IPS-18c (cell line): ENCODE results near the gene CFAP74.

Experiments
- H3K4me3 ChIP-seq: 2 replicates; pipeline ENCODE4 v1.7.0; 2013; ENCODE audit warnings: low read depth, mild to moderate bottlenecking, low read length, moderate library complexity; ENCODE audit not compliant: insufficient read depth
- H3K9me3 ChIP-seq: one replicate; pipeline ENCODE4 v1.6.1; 2013; ENCODE audit warnings: mild to moderate bottlenecking, low read length, moderate library complexity; ENCODE audit not compliant: control insufficient read depth, insufficient read depth

The CFAP74 gene

DNA sequence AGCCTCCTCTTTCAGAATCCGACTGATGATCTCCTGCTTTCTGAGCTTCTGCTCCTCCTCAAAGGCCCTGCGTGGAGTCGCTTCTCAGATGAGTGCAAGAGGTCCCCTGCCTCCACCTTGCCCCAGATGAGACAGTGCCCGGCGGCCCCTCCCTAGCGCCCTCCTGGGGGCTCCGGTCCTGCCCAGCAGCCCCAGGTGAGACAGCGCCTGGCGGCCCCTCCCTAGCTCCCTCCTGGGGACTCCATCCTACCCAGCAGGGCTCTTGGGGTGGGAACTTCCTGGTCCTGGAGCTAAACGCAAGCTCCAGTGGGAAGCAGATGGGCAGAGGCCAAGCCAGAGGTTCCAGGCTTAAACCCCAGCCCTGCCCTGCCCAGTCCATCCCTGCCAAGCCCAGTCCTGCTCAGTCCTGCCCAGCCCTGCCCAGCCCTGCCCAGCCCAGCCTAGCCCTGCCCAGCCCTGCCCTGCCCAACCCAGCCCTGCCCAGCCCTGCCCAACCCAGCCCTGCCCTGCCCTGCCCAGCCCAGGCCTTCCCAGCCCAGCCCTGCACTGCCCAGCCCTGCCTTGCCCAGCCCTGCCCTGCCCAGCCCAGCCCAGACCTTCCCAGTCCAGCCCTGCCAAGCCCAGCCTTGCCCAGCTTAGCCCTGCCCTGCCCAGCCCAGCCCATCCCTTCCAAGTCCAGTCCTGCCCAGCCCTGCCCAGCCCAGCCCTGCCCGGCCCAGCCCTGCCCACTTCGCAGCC lies 34.6 kb downstream of the CFAP74 start:
- peaks cover 2% of the 10 kb centered on the region for H3K9me3 ChIP-seq
- H3K4me3 ChIP-seq = no peak overlapping the region

DNA sequence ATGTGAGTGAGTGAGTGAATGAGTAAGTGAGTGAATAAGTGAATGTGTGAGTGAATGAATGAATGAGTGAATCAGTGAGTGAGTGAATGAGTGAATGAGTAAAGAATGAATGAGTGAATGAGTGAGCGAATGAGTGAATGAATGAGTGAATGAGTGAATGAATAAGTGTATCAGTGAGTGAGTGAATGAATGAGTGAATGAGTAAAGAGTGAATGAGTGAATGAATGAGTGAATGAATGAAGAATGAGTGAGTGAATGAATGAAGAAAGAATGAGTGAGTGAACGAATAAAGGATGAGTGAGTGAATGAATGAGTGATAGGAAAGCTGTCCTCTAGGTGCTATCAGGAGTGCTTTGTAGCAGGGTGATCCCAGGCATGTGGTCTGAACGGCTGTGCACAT lies 35.7 kb downstream of the CFAP74 start:
- Histone ChIP-seq H3K4me3 (no peak overlapping the region), H3K9me3 (peaks cover 2% of the 10 kb centered on the region)

DNA sequence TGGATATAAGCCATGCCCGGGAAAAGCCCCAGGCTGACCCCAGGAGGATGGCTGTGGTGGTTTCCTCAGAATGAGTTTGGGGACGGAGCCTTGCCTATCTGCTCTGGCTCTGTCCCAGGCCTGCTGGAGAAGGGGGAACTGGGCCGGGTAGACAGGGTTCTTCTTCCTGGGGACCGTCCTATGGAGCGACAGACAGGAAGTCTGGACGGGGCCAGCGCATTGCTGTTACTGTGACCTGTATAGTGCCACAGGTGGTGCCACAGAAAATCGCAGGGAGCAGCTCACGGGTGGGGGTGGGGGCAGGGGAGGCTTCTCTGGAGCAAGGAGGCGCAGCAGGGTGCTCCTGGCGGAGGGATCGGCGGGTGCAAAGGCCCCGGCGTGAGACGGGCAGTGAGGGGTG lies 36.4 kb downstream of the CFAP74 start:
- Histone ChIP-seq H3K9me3 (peaks cover 2% of the 10 kb centered on the region), H3K4me3 (no peak overlapping the region)

GRCh38 chr1:1966071-1966740 lies 37.4 kb downstream of the CFAP74 start:
- Histone ChIP-seq H3K4me3 (no peak overlapping the region), H3K9me3 (no peaks in the 10 kb centered on the region)

DNA sequence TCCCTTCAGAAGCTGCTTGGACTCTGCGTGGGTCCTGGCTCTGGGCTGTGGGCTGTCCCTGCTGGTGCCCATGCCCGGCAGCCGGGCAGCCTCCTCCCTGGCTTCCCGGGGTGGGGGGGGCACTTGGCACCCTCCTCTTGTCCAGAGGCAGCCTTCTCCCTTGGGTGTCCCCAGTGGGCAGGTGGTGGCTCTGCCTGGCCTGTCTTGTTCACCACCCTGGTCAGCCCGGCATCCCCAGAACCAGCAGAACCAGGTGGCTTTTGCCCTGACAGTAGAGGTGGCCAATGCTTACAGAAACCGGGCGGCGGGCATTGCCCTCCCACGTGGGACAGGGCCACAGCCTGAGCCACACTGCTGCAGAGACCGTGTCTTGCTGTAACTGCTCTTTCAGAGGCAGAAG lies 38.0 kb downstream of the CFAP74 start:
- no peaks in the 10 kb centered on the region for H3K9me3 ChIP-seq
- no peak overlapping the region for H3K4me3 ChIP-seq

GRCh38 chr1:1964811-1965210 lies 38.8 kb downstream of the CFAP74 start:
- H3K9me3 ChIP-seq = no peaks in the 10 kb centered on the region
- H3K4me3 ChIP-seq = no peak overlapping the region

DNA sequence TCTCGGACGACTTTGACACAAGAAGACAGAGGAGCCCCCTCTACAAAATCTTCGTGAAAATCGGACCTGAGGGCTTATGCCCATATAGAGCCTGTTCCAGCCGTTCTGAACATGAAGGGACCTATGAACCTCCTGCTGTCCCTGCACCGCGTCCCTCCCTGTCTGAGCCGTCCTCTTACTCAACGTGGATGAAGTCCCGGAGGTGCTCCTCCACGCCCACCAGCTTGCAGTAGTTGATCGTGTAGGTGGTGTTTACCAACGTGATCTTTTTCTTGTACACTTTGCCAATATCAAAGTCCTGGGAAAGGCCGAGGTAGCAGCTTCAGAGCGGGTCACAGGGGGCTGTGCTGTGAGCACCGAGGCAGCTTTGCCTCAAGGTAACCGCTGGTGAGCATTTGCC lies 40.0 kb downstream of the CFAP74 start:
- no peaks in the 10 kb centered on the region for H3K9me3 ChIP-seq
- H3K4me3 ChIP-seq = no peak overlapping the region

- no peak overlapping the region for H3K4me3 ChIP-seq
- H3K9me3 ChIP-seq = no peaks in the 10 kb centered on the region
These were observed 40.8 kb downstream of the CFAP74 start for GRCh38 chr1:1962752-1963151.

DNA sequence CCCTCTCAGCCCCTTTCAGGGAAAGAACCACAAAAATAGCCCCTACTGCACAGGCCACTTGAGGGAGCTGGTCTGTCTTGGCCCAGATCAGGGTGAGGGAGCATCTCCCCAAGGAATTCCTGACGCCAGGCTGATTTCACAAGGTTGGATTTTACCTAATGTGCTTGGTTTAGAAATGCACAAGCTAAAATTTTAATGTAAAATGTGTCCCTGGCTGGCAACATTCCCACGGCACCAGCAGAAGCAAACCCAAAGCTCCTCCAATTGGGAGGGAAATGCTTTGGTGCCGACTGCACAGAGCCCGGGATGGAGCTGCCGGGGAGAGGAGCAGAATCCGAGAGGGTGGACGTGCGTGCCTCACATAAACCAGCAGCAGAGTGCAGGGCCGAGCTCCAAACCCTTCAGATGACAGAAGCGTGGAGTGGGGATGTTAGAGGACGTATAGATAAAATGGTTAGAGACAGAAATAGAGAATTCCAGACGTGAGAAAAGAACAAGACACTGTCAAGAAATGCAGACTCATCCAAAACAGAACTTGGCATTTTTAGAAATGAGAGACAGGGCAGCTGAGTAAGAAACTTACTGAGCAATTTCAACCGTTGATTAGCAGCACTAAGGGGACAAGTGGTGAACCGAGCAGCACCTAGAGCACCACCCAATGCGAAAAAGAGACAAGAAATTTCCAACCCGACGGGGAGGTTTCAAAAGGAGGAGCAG lies 42.9 kb downstream of the CFAP74 start:
- Histone ChIP-seq H3K4me3 (no peak overlapping the region; the same call in 1 of the 2 replicates), H3K9me3 (no peaks in the 10 kb centered on the region)

- peak overlapping the region; percentile 0; the same call in 1 of the 2 replicates for H3K4me3 ChIP-seq
These were observed 43.6 kb downstream of the CFAP74 start for GRCh38 chr1:1959840-1960479.

GRCh38 chr1:1959459-1959839 lies 44.1 kb downstream of the CFAP74 start:
- Histone ChIP-seq H3K4me3 (peak overlapping the region; percentile 0; the same call in 1 of the 2 replicates), H3K9me3 (no peaks in the 10 kb centered on the region)

More at GRCh38 chr1:1959840-1960479, 43.6 kb downstream of the CFAP74 start:
- no peaks in the 10 kb centered on the region for H3K9me3 ChIP-seq

GRCh38 chr1:1958071-1958541 lies 45.5 kb downstream of the CFAP74 start:
- Histone ChIP-seq H3K9me3 (no peaks in the 10 kb centered on the region), H3K4me3 (no peak overlapping the region)

- Histone ChIP-seq H3K4me3 (no peak overlapping the region), H3K9me3 (no peaks in the 10 kb centered on the region)
These were observed 46.0 kb downstream of the CFAP74 start for GRCh38 chr1:1957533-1957961.

DNA sequence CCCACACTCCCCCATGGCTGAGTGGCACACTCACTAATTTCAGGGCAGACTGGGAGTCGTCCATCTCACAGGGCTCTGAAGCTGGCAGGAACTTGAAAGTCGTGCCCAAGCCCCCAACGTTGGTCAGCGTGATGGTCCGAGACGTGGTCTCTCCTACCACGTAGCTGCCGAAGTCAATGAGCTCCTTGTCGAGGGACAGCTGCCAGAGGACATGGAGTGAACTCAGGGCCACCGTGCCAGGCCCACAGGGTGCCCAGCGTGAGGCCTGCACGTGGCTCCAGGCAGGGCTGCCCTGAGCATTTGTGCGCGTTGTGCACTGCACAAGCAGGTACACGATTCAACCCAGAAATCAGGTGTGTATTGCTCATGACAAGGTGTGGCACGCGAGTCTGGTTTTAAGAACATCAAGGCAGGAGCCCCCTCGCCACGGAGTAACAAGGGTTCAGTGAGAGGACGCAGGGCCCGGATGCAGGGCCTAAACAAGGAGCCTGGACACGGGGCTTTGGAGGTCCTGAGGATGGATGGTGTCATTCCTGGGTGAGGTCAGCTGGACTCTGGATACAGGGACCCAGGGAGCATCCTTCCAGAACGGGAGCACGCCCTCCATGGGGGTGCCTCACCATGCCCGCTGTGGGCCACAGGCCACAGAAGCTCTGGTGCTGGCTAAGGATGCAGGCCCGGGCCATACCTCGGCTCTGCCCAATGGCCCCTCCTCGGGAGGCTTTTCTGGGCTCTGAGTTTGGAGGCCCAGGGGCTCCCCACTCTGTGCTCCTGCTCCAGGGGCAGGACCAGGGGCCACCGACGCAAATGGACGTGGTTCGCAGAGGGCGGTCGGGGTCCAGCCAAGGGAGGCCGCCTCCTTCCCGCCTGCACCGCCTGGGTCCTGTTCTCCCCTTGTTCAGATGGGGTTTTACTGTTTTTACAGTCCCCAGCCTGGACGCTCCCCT lies 46.7 kb downstream of the CFAP74 start:
- Histone ChIP-seq H3K9me3 (peaks cover 4% of the 10 kb centered on the region), H3K4me3 (no peak overlapping the region)

DNA sequence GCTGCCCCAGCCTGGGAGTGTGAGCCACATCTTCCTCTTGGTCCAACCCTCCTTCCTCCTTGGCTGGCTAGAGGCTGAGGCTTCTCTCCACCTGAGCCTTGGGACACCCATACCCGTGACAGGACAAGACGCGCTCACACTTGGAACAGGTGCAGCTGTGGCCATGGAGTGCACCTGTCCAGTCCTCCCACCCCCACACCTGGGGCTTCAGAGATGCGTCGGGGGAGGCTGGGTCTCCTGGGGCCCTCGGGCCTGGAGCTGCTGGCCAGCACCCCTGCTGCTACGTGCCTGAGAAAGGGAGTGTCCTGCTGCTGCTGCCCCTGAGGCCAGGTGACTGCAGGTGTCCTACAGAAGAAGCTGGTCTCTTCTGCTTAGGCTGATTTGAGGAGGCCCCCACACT lies 47.5 kb downstream of the CFAP74 start:
- Histone ChIP-seq H3K4me3 (no peak overlapping the region), H3K9me3 (peaks cover 4% of the 10 kb centered on the region)

DNA sequence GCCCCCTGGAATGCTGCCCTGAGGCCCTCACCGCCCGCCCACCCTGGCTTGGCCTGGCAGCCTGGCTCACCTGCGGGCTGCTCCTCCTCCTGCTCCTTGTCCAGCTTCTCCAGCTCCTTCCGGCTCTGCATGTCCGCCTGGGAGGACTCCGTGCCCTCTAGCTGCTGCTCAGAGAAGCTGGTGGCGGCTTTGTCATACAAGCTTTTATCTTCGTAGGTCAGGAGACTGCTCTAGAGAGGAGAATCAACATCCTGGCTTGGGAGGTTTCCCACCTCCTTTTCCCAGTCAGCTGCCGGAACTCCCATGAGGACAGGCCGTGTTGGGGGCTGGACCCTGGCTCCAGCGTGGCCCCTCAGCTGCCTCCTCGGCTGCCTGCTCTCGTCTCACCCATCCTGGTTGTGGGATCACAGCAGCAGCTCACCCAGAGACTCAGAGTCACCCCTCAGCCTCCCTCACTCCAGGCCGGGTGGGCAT lies 47.9 kb downstream of the CFAP74 start:
- H3K9me3 ChIP-seq = peaks cover 4% of the 10 kb centered on the region
- H3K4me3 ChIP-seq = no peak overlapping the region
